ENCODE measurements around the gene FAM53B.

Gene FAM53B

DNA sequence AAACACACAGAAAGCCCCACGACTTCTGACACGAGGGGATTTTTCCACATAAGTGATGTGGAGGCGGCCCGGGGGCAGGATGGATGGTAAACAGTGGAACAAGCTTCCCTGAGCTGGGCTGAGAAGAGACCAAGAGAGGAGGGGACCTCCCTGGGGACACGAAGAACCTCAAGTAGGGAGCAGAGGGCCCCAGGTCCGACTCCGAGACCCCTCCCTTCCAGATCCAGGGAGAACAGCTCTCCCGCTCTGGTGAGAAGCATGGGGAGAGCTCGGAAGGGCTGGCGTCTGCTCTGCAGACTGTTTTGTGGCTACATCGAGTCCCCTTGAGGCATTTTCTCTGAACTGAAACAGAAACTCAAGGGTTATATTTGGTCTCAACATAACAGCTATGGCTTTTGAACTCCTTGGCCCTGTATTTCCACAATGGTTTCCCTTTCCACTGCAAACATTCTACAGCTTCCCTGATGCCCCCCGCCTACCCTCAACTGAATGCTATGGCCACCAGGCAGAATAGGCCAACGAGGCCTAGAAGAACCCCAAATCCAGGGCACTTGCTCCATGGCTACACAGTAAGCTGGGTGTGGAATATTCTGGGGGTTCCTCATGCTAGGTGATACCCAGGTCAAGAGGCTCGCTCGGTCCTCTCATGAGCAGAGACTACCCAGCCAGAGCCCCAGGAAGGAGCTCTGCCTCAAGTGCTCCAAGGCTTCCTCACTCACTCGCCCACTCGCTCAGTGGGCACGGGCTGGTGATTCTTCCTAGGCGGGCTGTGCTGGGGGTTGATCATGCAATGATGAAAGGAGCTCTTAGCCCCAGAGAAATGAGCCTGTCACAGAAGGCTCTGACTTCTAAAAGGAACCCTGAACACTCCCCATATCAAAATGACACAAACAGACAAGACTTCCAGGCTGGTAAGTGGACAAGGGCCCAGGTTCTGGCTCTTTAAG, 47.5 kb downstream of the FAM53B start:
- no peak for DNase-seq (ENCODE audit: low read depth)

DNA sequence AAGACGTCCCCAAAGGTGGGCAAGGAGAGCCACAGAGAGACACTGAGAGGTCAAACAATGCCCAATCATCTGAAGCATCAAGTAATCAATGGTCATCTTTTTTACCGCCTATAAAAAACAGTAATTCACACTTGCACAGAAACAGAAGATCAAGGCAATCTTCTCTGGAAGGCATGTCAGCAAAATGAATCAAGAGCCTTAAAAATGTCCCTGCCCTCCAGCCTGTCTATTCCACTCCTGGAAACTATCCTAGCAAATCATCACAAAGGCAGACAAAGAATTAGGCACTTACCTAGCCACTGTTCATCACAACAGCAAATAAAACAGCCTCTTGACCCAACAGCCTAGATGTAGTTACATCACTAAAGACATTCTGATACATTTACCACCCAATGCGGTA, 48.9 kb downstream of the FAM53B start:
- no peak for DNase-seq (ENCODE audit: low read depth)

DNA sequence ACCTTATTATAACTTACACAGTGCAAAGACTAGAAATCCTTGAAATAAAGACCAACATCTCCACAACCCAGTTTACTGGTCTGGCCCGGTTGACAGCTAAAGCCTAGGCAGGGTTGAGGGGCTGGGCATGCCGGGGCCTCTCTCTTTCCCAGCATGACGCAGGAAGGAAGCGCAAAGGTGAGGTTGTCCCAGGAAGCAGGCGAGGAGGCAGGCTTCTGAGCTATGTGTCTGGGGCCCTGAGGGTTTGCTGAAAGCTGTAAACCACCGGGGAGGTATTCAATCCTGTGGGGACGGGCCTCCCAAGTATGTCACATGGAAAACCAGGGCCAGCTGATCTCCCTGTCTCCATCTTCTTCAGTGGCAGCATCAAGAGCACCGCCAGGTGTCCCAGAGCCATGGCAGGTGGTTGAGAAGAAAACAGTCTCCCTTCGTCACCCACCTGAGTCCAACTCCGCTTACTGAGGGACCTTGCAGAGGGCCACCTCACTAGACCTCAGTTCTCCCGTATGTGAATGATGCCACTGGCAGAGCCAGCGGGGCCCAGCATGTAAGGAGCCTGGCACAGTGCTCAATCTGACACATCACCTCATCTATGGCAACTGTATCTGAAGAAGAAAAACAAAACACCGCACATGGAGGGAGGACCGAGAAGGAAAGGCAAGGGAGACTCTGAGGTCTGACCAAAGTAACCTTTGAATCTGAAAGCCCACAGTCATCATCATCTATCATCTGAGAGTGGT, 49.5 kb downstream of the FAM53B start:
- no peak for DNase-seq (ENCODE audit: low read depth)

DNA sequence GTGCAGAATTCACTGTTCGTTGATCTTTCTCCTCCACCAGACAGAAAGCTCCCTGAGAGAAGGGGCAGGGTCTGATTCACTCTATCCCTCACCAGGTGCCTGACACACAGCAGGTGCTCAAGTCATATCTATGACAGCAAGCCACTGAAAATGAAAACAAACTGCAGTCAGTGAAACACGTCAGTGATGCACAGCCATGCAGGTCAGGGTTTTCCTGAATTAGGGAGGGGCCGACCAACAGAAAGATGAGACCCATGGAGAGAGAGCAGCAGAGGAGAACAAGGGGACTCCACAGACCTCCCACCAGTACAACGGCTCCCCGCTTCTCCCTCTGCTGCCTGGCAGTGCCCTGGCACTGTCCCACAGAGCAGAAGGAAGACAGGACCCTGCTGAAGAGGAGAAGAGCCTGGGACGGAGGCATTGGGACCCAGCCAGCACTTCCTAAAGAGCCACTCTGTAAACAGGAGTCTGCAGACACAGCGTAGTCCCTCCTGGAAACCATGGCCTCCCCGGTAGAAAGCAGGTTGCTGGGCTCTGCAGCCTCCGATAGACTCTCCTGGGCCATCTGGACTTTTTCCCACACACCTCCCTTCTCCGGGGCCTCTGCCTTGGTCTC, 50.3 kb downstream of the FAM53B start:
- DNase-seq (ENCODE audit: low read depth), result no peak

DNA sequence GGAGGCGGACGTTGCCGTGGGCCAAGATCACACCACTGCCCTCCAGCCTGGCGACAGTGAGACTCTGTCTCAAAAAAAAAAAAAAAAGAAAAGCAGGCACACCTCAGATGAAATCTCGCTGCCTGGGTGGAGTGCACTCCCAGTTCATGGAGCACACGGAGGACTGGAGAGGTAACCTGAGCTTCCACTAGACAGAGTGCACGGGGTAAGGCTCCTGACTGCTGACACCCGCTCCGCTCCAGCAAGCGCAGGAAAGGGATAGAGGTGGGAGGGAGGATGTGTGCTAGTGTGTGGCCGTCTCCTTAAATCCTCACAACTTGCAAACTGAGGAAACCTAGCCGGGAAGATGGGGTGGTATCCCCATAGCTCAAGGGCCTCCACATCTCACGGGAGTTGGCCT, 50.8 kb downstream of the FAM53B start:
- DNase-seq (ENCODE audit: low read depth), result no peak

DNA sequence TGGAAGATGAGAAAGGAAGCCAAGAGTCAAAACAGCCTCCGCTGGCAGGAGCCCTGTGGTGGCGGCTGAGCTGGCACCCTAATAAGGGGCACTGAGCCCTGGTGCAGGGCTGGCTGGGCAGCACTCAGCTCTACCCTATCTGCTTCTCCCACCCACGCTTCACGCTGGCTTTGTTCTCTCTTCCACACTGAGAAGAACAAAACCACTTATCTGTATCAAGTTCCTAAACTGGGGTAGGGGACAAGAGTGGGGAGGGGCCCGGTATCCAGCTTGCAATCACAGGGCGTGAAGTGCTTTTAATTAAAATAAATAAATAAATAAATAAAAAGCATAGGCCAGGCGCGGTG, 52.1 kb downstream of the FAM53B start:
- no peak for DNase-seq (ENCODE audit: low read depth)

DNA sequence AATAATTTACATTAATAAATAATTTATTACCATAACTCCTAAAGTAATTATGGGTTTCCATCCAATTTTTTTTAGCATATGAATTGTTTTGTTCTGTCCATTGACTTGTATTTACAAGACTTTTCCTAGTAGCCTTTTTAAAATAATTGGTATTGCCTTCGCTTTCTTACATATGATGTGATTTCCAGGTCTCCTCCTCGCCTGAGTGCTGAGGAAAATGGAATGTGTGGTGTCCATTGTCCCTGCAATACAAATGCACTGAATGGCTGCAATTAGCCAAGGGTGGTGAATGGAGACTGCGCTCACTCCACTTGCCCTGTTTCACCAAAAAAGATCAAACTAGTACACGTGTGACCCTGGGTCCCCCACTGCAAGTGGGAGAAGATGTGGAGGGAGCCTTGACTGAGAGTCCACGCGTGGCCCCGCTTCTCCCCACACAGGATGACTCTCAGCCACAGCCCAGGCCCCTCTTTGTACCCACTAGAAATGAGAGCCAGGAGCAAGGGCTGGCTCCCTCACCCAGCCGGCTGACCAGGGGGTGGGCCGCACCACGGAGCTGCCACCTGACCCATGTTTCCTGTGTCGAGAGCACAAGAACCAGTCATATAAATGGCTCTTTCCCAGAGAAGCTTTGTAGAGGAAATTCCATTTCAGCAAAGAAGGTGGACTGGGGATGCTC, 52.6 kb downstream of the FAM53B start:
- DNase-seq (ENCODE audit: low read depth), result no peak

DNA sequence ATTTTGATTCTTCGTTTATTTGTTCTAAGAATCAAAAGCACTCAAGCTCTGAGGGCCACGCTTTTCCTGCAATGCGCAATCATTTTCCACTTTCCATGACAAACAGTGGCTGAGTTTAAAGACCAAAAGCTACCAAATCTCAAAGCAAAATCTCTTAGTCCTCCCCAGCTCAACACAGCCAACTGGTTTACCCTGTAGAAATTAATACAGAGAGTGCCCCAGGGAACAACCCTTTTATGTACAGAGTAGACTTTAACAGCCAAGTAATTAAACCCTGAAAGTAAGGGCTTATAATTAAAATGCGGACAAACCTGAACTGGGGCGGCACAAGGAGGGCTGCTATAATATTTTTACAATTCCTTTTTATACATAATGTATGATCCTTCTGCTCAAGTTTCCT, 53.2 kb downstream of the FAM53B start:
- DNase-seq (ENCODE audit: low read depth), result no peak

DNA sequence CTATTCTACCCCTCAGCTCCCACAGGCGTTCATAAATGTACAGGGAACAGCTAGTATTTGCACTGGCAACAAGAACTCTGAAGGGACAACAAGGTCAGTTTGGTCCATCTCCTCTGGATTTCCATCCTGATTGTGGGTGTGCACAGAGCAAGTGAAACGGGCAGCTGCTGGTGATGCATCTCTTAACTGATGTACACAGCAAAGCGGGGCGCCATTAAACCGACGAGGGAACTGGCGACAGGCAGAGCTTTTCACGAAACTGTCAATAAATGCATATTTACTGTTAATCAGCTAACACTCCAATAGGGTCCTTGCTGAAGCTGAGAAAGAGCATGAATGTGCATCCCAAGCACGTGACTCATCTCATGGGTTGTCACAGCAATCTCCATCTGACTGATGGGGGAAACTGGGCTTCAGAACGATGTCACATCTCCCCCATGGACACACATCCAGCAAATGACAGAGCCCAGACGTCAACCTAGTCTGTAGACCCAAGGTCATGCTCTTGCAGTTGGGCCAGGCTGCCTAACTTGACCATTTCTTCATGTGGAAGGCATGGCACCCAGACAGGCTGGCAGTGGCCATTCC, 54.2 kb downstream of the FAM53B start:
- DNase-seq (ENCODE audit: low read depth), result no peak

DNA sequence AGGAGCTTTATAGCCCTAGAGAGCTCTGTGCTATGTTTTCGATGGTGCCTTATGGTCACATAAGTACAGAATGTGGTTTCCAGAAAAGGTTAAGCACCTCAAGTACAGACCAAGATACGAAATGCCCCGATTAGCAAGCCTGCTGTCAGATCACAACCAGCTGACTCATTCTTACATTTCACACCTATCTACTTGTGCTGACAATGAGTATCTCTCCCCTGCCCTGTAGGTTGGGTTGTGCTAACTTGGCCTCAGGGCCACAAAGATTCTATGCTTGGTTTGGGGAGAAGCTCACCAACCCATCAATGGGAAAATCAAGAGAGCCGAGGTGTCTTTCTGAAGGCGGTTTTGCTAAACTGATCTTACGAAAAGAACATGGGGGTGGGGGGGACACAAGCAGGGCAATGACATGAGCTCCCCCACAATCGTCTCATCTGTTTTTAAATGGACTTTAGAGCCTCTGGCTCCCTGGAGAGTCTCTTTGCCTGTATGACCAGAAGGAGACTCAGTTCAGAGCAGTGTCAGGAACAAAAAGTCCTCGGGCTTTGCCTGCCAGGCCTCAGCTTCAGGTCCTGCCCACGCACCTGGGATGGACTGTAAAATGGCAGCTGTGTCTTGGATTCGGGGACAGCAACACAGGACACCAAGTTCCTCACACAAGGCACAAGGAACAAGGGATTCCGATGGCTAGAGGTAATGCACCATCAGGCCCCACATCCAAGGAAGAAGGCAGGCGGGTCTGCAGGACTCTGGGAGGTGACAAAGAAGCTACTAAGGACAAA, 55.1 kb downstream of the FAM53B start:
- no peak for DNase-seq (ENCODE audit: low read depth)

DNA sequence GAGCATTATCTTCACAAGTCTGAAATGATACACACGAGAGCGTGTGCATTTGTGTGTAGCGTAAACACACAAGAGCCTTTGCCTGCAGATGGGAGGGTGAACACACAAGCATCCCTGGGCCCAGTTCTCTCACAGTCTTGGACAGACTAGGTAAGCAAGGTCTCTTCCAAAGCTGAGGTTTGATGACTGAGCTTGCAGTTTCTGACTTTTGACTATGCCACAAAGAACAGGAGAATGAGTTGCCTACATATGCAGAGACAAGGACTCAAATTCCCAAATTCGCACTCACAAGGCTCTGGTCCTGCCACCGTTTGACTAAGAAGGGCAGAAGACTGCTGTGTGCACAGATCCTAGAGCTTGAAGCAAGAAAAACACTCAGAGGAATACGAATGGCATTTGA, 55.8 kb downstream of the FAM53B start:
- DNase-seq (ENCODE audit: low read depth), result no peak

DNA sequence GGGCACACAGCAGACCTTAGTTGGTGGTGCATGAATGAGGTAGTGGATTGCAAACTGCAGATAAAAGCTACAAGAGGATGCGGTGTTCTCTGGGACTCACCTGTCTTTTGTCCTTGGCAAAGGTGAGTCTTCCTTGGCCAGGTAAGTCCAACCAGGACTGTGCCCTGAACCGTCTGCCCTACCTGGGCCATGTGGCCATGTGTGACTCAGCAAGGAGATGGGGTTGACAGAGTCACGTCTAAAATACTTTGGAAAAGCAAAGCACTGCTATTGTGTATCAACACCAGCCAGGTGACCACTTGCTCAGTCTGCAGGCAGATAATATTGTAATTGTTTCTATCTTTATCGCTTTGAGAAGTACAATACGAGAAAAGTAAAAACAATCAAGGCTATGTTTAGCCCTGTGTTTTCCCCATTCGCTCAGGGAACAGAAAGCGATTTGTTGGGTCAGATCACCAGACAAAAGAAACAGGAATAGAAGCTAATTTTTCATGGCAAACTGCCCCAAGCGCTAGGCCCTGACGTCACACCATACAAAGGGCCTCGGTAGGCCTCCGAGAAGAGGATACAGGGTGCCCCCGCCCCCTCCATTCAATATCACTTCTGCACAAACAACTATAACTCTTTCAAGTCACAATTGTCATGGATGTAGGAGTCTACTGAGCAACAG, 57.3 kb downstream of the FAM53B start:
- DNase-seq (ENCODE audit: low read depth), result no peak

DNA sequence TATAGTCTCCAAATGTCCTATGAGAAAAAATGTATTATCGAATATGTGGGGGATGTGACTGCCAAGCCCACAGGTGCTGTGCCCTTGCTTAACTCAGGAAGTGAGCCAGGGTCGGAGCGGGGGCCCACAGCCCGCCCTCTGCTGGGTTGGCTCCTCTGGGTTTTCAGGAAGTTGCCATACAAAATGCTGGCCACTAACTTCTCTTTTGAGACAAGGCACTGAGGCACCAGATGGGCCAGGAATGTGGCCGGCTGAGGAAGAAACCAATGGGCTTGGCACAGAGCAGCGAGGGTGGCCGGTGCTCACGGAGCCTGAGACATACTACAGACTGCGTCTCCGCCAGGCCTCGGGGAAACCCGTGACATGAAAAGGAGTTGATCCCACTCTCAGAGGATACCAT, 58.9 kb downstream of the FAM53B start:
- no peak for DNase-seq (ENCODE audit: low read depth)

DNA sequence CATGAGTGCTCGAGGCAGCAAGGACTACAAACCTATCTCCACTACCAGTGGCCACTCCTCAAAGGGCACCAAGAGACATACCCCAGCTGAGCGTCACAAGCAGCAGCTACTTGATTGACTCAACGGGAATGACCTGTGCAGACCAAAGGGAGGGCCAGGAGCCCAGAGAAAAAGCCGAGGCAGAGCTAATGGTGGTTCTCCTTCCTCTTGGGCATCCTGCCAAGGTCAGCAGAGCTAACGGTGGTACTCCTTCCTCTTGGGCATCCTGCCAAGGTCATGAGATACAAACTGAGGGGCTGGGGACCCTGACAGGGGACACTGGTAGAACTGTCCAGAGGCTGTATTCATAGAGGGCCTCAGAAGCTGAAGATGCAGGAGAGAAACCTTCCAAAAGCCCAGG, 60.4 kb downstream of the FAM53B start:
- peak; percentile 27 for DNase-seq (ENCODE audit: low read depth)

DNA sequence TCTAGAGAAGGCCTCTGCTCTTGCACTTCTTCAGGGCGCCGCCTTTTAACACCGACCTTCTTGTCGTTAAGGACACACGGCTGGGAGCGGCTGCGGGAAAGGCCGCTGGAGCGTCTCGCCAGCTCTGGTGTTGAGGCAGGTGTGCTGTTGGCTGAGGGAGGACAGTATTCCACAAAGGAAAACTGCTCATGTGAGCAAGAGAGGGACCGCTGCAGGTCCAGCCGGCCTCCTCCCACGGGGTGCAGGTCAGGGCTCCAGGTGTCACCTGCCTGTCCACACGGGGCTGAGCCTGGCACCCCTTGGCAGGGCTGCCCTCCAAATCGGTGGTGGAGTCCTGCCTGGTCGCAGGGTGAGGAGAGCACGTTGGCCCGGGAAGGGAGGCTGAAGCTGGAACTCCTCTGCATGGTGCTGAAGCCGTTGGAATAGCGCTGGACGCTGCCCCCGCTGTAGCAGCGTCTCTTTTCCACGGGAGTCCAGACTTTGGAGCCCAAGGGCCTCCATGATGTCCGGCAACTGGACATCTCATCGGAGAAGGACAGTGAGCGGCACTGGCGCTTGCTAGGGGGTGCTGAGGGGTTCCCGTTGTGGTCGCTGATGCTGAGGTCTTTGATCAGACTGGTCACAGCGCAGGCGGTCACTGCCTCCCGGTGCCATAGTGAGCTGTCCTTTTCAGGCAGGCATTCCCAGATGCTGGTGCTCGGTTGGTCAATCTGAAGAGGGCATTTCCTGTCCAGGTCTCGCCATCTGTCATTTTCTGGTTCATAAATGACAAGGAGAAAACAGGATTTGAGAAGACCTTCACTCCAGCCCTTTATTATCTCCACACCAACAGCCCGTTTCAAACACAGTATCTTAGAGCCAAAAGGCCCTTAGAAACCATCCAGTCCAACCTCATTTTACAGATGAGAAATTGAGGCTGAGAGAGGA, 62.3 kb downstream of the FAM53B start:
- DNase-seq (ENCODE audit: low read depth), result no peak

DNA sequence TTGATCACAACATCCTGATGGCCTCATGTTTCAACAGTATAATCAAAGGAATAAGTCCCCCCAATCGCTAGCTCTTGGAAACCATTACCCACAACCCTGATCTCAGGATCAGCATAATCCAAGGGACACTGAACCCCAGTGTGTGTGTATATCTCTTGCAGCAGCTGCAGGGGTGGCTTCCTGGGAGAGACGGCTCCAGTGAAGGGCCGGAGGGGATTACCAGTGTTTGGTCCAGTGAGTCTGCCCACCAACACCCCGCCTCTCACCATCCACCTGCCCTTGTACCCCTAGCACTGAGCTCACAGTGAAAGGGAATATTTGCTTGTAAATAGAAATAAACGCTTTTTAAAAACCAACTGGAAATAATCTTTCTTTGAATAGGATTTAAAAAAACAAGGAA, 63.1 kb downstream of the FAM53B start:
- DNase-seq (ENCODE audit: low read depth), result no peak

DNA sequence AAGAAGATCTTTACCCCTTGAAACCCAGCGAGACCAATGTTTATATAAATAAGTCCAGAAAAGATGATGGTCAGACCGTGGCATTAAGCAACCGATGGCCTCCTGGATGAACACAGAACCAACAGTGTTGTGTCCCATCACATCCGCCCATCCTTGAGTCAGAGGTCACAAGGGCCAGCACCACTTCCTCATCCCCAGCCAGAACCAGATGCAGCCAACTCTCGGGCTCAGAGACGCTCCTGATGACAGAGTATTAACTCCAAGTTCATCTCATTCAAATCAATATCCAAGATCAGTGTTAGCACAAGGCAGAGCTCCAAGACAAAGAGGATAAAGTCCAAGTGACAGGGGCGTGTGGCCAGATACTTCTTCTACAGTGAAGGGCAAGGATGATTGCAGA, 63.5 kb downstream of the FAM53B start:
- DNase-seq (ENCODE audit: low read depth), result no peak

DNA sequence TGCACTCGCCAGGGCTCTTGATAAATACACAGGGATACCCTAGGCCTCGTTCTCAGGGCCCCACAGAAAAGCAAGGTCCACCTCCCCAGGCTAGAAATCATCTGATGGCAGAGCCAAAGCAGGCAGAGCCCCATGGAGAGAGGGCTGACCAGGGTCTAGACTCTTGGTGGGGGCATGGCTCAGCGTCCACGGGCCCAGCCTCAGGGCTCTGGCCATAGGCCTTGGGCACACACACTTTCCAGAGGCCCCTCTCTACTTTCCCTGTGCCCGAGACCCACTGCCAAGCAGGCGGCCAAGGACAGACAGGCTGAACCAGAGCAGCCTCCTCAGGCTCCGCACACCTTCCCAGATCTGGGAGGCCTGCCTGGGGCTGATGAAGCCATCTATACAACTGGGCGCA, 64.8 kb downstream of the FAM53B start:
- no peak for DNase-seq (ENCODE audit: low read depth)

DNA sequence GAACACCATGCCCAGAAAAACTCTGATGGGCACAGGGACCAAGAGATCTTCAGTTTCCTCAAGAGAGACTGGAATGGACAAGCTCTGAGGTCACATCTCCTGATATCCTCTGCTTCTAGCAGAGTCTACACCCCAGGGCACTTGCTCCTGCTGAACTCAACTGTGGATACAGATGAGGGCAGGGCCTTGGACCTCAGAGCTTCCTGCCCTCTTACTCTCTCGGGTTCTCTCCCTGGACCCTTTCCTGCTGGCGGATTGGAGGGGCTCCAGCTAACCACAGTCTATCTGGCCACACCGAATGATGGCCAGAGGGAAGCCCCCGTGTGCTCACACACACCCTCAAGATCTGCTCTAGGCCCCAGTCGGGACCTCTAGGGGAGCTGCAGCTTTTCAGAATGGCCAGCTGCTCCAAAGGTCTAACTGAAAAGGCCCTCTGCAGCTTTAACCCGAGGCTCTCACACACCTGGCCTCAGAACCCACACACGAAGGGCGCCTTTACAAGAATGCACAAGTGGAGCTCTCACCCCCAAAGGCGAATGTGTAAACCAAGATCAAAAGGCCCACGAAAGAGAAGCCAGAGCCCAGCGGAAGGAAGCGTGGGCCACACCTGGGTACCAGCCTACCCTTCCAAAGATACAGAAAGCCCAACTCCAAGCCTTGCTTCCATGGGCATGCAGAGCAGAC, 65.5 kb downstream of the FAM53B start:
- no peak for DNase-seq (ENCODE audit: low read depth)

Data from CMK (cell line).